IMR-90 (cell line): ENCODE results near the gene MAML2. TPM values are rescaled to one million over a fixed set of nuclear protein-coding genes. Genes with fewer than 3 reads are reported as not detected.

ENCODE experiments used
- ATAC-seq: fragments of 200-7000 bp; cut with Tn5 transposase; 2 replicates; pipeline ENCODE4 v1.9.1; 2020; ENCODE audit warnings: low read depth, mild to moderate bottlenecking, moderate library complexity
- BruUV-seq: library from RNA; stranded (reverse); fragments of 400-500 nt; replicated peaks from 2 replicates; lab custom pipeline; 2021; lab: Mats Ljungman, UMichigan
- CTCF ChIA-PET: fragments of 300-600 bp; formaldehyde crosslinking; extraction: SDS; loops from one replicate; lab custom pipeline; 2021; ENCODE audit warnings: antibody characterized with exemption; lab: Yijun Ruan, JAX
- POLR2A ChIA-PET: fragments of 300-600 bp; sonication (Branson Sonifier 250); formaldehyde crosslinking; loops from one replicate; lab custom pipeline; 2022; ENCODE audit warnings: antibody characterized with exemption; ENCODE audit not compliant: unreplicated experiment; lab: Charles Lee
- DNase-seq: peaks from one replicate; pipeline ENCODE4 v3.0.0; 2013
- H2AFZ ChIP-seq: replicated peaks from 2 replicates; pipeline ENCODE3; 2013; ENCODE audit warnings: low read length, mild to moderate bottlenecking; ENCODE audit not compliant: poor library complexity
- H2AK5ac ChIP-seq: 2 replicates; pipeline ENCODE4 v1.6.1; 2013; ENCODE audit warnings: low read depth, low read length, inconsistent platforms
- H2AK9ac ChIP-seq: replicated peaks from 2 replicates; pipeline ENCODE3; 2013; ENCODE audit warnings: mild to moderate bottlenecking, low read depth, low read length, moderate library complexity; ENCODE audit not compliant: poor library complexity
- H2BK120ac ChIP-seq: 2 replicates; pipeline ENCODE4 v1.6.1; 2013; ENCODE audit warnings: low read depth, low read length, inconsistent platforms
- H2BK15ac ChIP-seq: 3 replicates; pipeline ENCODE4 v1.6.1; 2013; ENCODE audit warnings: low read depth, low read length, inconsistent platforms
- H2BK20ac ChIP-seq: 2 replicates; pipeline ENCODE4 v1.6.1; 2013; ENCODE audit warnings: low read depth, mild to moderate bottlenecking, inconsistent platforms, low read length, moderate library complexity
- H2BK5ac ChIP-seq: 2 replicates; pipeline ENCODE4 v1.6.1; 2013; ENCODE audit warnings: mild to moderate bottlenecking, low read depth, low read length, inconsistent platforms; ENCODE audit not compliant: poor library complexity, severe bottlenecking
- H3K14ac ChIP-seq: replicated peaks from 2 replicates; pipeline ENCODE4 v1.6.1; 2013; ENCODE audit warnings: low read depth, low read length, inconsistent platforms
- H3K18ac ChIP-seq: 2 replicates; pipeline ENCODE4 v1.6.1; 2013; ENCODE audit warnings: low read depth, low read length, control low read depth
- H3K23ac ChIP-seq: 2 replicates; pipeline ENCODE4 v1.6.1; 2013; ENCODE audit warnings: low read depth, low read length, inconsistent platforms
- H3K27ac ChIP-seq: 2 replicates; pipeline ENCODE4 v1.5.1; 2013; ENCODE audit warnings: mild to moderate bottlenecking, control low read depth, low read length; ENCODE audit not compliant: insufficient read depth
- H3K27me3 ChIP-seq: 2 replicates; pipeline ENCODE4 v1.6.1; 2013; ENCODE audit warnings: low read length; ENCODE audit not compliant: control insufficient read depth, insufficient read depth
- H3K36me3 ChIP-seq: 2 replicates; pipeline ENCODE4 v1.6.1; 2013; ENCODE audit warnings: low read length, mixed read lengths; ENCODE audit not compliant: control insufficient read depth, insufficient read depth
- H3K4ac ChIP-seq: 2 replicates; pipeline ENCODE4 v1.6.1; 2013; ENCODE audit warnings: low read depth, low read length, inconsistent platforms
- H3K4me1 ChIP-seq: 2 replicates; pipeline ENCODE4 v1.6.1; 2013; ENCODE audit warnings: low read length, mixed read lengths; ENCODE audit not compliant: control insufficient read depth, insufficient read depth
- H3K4me2 ChIP-seq: 2 replicates; pipeline ENCODE4 v1.6.1; 2013; ENCODE audit warnings: low read depth, mild to moderate bottlenecking, control low read depth, low read length, moderate library complexity
- H3K4me3 ChIP-seq: 2 replicates; pipeline ENCODE4 v1.5.1; 2013; ENCODE audit warnings: low read depth, mild to moderate bottlenecking, control low read depth, low read length, moderate library complexity; ENCODE audit not compliant: insufficient read depth
- H3K56ac ChIP-seq: 2 replicates; pipeline ENCODE4 v1.6.1; 2013; ENCODE audit warnings: low read length, inconsistent platforms; ENCODE audit not compliant: insufficient read depth; ENCODE audit errors: extremely low read depth
- H3K79me1 ChIP-seq, 2 experiments: 2 replicates each; pipeline ENCODE4 v1.6.1; 2013; ENCODE audit warnings: low read length in 2 of 2, inconsistent platforms in 1 of 2, low read depth in 1 of 2
- H3K9ac ChIP-seq: 2 replicates; pipeline ENCODE4 v1.6.1; 2013; ENCODE audit warnings: low read depth, low read length, control low read depth
- H3K9me1 ChIP-seq: 2 replicates; pipeline ENCODE4 v1.6.1; 2013; ENCODE audit warnings: low read length, inconsistent platforms; ENCODE audit not compliant: insufficient read depth
- H3K9me3 ChIP-seq: 2 replicates; pipeline ENCODE4 v1.6.1; 2013; ENCODE audit warnings: low read length; ENCODE audit not compliant: control insufficient read depth, insufficient read depth
- H4K20me1 ChIP-seq: 2 replicates; pipeline ENCODE4 v1.6.1; 2013; ENCODE audit warnings: low read length, inconsistent platforms; ENCODE audit not compliant: insufficient read depth
- H4K5ac ChIP-seq: 2 replicates; pipeline ENCODE4 v1.6.1; 2013; ENCODE audit warnings: mild to moderate bottlenecking, low read depth, low read length, control low read depth
- H4K8ac ChIP-seq, 2 experiments: 2 replicates each; pipeline ENCODE4 v1.6.1; 2013; ENCODE audit warnings: low read depth in 2 of 2, low read length in 2 of 2, control low read depth in 1 of 2, inconsistent platforms in 1 of 2
- H4K91ac ChIP-seq: 2 replicates; pipeline ENCODE4 v1.6.1; 2013; ENCODE audit warnings: low read depth, low read length, inconsistent platforms; ENCODE audit not compliant: insufficient read depth
- BHLHE40 ChIP-seq: fragments of 150-350 bp; IDR thresholded peaks from 2 replicates; pipeline ENCODE4 v1.6.1; 2016; ENCODE audit warnings: mild to moderate bottlenecking, low read depth, low read length
- CEBPB ChIP-seq: IDR thresholded peaks from 2 replicates; pipeline ENCODE4 v1.6.1; 2012; ENCODE audit warnings: low read depth, low read length, improper control_type of control experiment
- CHD1 ChIP-seq: IDR thresholded peaks from 2 replicates; pipeline ENCODE4 v1.6.1; 2012; ENCODE audit warnings: low read depth, low read length, improper control_type of control experiment
- FOS ChIP-seq: fragments of 150-350 bp; IDR thresholded peaks from 2 replicates; pipeline ENCODE4 v1.6.1; 2016; ENCODE audit warnings: low read depth, low read length
- MAFK ChIP-seq: IDR thresholded peaks from 2 replicates; pipeline ENCODE4 v1.6.1; 2012; ENCODE audit warnings: low read depth, low read length, improper control_type of control experiment
- MXI1 ChIP-seq: IDR thresholded peaks from 2 replicates; pipeline ENCODE4 v1.6.1; 2012; ENCODE audit warnings: low read depth, mild to moderate bottlenecking, low read length, moderate library complexity, borderline replicate concordance
- NFE2L2 ChIP-seq: fragments of 150-350 bp; IDR thresholded peaks from 2 replicates; pipeline ENCODE4 v1.6.1; 2016; ENCODE audit warnings: low read depth, mild to moderate bottlenecking, low read length
- POLR2A ChIP-seq: IDR thresholded peaks from 2 replicates; pipeline ENCODE4 v1.6.1; 2012; ENCODE audit warnings: mild to moderate bottlenecking, low read depth, low read length
- RAD21 ChIP-seq: IDR thresholded peaks from 2 replicates; pipeline ENCODE4 v1.6.1; 2012; ENCODE audit warnings: low read length, improper control_type of control experiment
- RCOR1 ChIP-seq: IDR thresholded peaks from 2 replicates; pipeline ENCODE4 v1.6.1; 2012; ENCODE audit warnings: mild to moderate bottlenecking, low read length, improper control_type of control experiment; ENCODE audit not compliant: insufficient replicate concordance
- RFX5 ChIP-seq: IDR thresholded peaks from 2 replicates; pipeline ENCODE4 v1.8.0; 2012; ENCODE audit warnings: low read depth, mild to moderate bottlenecking, low read length, moderate library complexity
- SMC3 ChIP-seq: fragments of 150-350 bp; IDR thresholded peaks from 2 replicates; pipeline ENCODE4 v1.6.1; 2016; ENCODE audit warnings: low read depth, mild to moderate bottlenecking, antibody characterized with exemption, low read length, moderate library complexity
- whole genome bisulfite sequencing, 2 experiments: methylation state at CpG; one replicate each; pipeline versions ENCODE4 v1.1.5 to v1.1.7; 2013; ENCODE audit warnings: missing lambda C conversion rate in 2 of 2; ENCODE audit not compliant: insufficient read length in 1 of 2; ENCODE audit errors: extremely low coverage in 2 of 2; 5-methylcytosine and 5-hydroxymethylcytosine counted together
- dilution Hi-C: fragments of 300-500 bp; cut with HindIII; formaldehyde crosslinking; loops from one replicate; pipeline ENCODE4 v1.14.3; 2018; ENCODE audit warnings: low sequenced_read_pairs; ENCODE audit not compliant: unreplicated experiment
- in situ Hi-C: fragments of 300-500 bp; cut with MboI; formaldehyde crosslinking; loops from 3 replicates; pipeline ENCODE4 v1.14.3; 2019; ENCODE audit warnings: low sequenced_read_pairs, inconsistent platforms, mixed read lengths
- intact Hi-C: fragments of 100-400 bp; cut with micrococcal nuclease; formaldehyde crosslinking; loops from 2 replicates; pipeline ENCODE4 v1.10.0; 2022
- polyA plus RNA-seq, 3 experiments: library from polyadenylated mRNA; depleted of rRNA; stranded (reverse); fragments of >200 nt; gene quantifications; 2 replicates each; pipeline ENCODE4 v1.2.3, GENCODE V29; 2012; ENCODE audit warnings: low replicate concordance in 1 of 3
- total RNA-seq: library from RNA; depleted of rRNA; stranded (reverse); fragments of >200 nt; gene quantifications from 2 replicates; pipeline ENCODE4 v1.2.3, GENCODE V29; 2012
- TF ChIP-seq, protein P1 (sequence below): conservative IDR thresholded peaks from 2 replicates; pipeline ENCODE4 v1.5.1; 2012; ENCODE audit warnings: mild to moderate bottlenecking, low read depth, low read length, improper control_type of control experiment
- TF ChIP-seq, protein P2 (sequence below): fragments of 150-350 bp; IDR thresholded peaks from 2 replicates; pipeline ENCODE4 v1.6.1; 2016; ENCODE audit warnings: low read depth, mild to moderate bottlenecking, low read length, moderate library complexity, borderline replicate concordance

Gene MAML2
- total and polyA plus RNA-seq, 2 of the 4 experiments (the other 2 are of a cell fraction): 15.0 to 19.5 TPM

DNA sequence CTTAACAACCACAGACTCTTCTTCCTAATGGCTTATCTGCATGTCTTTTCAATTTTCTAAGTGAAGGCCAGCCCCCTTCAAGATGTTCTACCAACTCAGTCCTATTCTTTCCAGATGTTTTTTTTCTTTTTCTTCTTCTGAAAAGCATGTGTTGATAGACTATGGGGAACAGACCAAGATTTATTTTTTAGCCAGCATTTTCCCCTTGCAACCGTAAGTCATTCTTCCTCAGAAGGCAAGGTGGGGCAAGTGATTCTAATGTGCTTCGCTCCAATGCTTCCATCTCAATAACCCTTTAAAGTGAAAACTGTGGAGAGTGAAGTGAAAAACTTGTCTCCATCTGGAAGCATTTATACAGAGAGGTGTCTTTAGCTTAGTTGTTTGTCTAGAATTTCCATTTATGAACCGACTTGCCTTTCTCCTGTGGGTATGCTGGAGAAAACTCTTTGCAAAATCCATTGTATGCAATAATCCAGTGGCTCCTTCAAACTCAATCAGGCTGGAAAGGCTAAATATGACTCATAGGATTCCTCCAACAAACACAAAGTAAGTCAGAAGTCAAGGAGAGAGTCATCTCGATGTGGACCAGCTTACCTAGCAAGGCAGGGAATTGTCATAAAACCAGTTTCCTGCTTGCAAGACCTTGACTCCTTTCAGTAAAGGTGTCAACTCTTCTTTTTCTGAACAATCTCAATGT lies 83.7 kb downstream of the MAML2 start:
- Histone ChIP-seq H4K91ac (0 out of 2 replicates have a peak overlapping the region, but pooled peaks have one; percentile 2), H3K36me3 (no peaks in the 10 kb centered on the region), H3K9me3 (no peaks in the 10 kb centered on the region), H3K56ac (no peak overlapping the region), H2BK5ac (peak overlapping the region; percentile 90), H4K5ac (peak overlapping the region; percentile 35; the same call in 1 of the 2 replicates), H3K9me1 (peaks cover 17% of the 10 kb centered on the region), H2BK15ac (no peak overlapping the region), H4K8ac (peak overlapping the region in 1 of 2 experiments; percentile 82; a peak in 1 of 4 replicates), H2AFZ (no peak overlapping the region), H3K79me1 (peaks cover 29 to 83% of the 10 kb centered on the region in 2 experiments), H3K4me1 (peaks cover 29% of the 10 kb centered on the region), H3K18ac (peak overlapping the region; percentile 74), H2AK9ac (no peak overlapping the region), H3K4me2 (peak overlapping the region; percentile 60; the same call in 1 of the 2 replicates), H3K27me3 (no peaks in the 10 kb centered on the region), H4K20me1 (no peaks in the 10 kb centered on the region; the same call in 1 of the 2 replicates), H3K27ac (peak overlapping the region; percentile 23; the same call in 1 of the 2 replicates), H3K23ac (no peak overlapping the region; the same call in 1 of the 2 replicates), H2BK120ac (peak overlapping the region; percentile 85; the same call in 1 of the 2 replicates), H3K4ac (no peak overlapping the region), H3K4me3 (no peak overlapping the region), H2AK5ac (no peak overlapping the region), H2BK20ac (peak overlapping the region; percentile 11), H3K14ac (no peak overlapping the region; the same call in 1 of the 2 replicates), H3K9ac (no peak overlapping the region)
- in situ Hi-C loops (no loop called here), dilution Hi-C loops (no loop called here), intact Hi-C loops (loop anchor here (5.0 kb wide), 1 partner anchor 83 kb away; the partner anchor contains the start of gene MAML2)
- TF ChIP-seq, protein P1, sequence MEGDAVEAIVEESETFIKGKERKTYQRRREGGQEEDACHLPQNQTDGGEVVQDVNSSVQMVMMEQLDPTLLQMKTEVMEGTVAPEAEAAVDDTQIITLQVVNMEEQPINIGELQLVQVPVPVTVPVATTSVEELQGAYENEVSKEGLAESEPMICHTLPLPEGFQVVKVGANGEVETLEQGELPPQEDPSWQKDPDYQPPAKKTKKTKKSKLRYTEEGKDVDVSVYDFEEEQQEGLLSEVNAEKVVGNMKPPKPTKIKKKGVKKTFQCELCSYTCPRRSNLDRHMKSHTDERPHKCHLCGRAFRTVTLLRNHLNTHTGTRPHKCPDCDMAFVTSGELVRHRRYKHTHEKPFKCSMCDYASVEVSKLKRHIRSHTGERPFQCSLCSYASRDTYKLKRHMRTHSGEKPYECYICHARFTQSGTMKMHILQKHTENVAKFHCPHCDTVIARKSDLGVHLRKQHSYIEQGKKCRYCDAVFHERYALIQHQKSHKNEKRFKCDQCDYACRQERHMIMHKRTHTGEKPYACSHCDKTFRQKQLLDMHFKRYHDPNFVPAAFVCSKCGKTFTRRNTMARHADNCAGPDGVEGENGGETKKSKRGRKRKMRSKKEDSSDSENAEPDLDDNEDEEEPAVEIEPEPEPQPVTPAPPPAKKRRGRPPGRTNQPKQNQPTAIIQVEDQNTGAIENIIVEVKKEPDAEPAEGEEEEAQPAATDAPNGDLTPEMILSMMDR: no peak
- TF ChIP-seq RFX5: no peak
- TF ChIP-seq MAFK: no peak
- TF ChIP-seq MXI1: no peak
- TF ChIP-seq FOS: peak; percentile 78
- peak; percentile 12; the same call in 1 of the 2 replicates for TF ChIP-seq SMC3
- TF ChIP-seq, protein P2, sequence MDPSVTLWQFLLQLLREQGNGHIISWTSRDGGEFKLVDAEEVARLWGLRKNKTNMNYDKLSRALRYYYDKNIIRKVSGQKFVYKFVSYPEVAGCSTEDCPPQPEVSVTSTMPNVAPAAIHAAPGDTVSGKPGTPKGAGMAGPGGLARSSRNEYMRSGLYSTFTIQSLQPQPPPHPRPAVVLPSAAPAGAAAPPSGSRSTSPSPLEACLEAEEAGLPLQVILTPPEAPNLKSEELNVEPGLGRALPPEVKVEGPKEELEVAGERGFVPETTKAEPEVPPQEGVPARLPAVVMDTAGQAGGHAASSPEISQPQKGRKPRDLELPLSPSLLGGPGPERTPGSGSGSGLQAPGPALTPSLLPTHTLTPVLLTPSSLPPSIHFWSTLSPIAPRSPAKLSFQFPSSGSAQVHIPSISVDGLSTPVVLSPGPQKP: no peak
- no peak for TF ChIP-seq NFE2L2
- no peak for TF ChIP-seq CHD1
- no peak for TF ChIP-seq BHLHE40
- no peak for TF ChIP-seq RCOR1
- TF ChIP-seq POLR2A: no peak
- no peak for TF ChIP-seq RAD21
- peak; percentile 23; the same call in 1 of the 2 replicates for TF ChIP-seq CEBPB
- DNase-seq (peak; percentile 86), ATAC-seq (peak; percentile 58)
- ChIA-PET CTCF (interaction anchor here (0.6 kb wide), 1 partner anchor 25 kb away, joined by 3 read pairs; no protein-coding TSS in a partner anchor), POLR2A (interaction anchor here (0.5 kb wide), 1 partner anchor 81 kb away, joined by 3 read pairs; no protein-coding TSS in a partner anchor)
- no CpG with 5 or more reads among the region's 4 CpGs for WGBS, 2 experiments
- no TSS peak for BruUV-seq
